ENCODE measurements around the gene KRTAP4-8. TPM values are rescaled to one million over a fixed set of nuclear protein-coding genes. Genes with fewer than 3 reads are reported as not detected.

KRTAP4-8 gene
- total RNA-seq, 1 experiment from 2014 or later = not detected

- no peak for TF ChIP-seq CTCF (IDR thresholded peaks at IDR 0.05; ENCODE audit: insufficient read depth in 1 of 2, low read depth in 1 of 2, low read length in 1 of 2, severe bottlenecking in 1 of 2, unreplicated experiment in 1 of 2)
- H3K9me3 ChIP-seq = peaks cover 13% of the 10 kb centered on the region
- intact Hi-C loops (cut with micrococcal nuclease; ENCODE audit: unreplicated experiment) = loop anchor here (1.0 kb wide), 1 partner anchor 39 kb away; the partner anchor contains the start of gene KRTAP3-1
- peaks cover 12% of the 10 kb centered on the region for H3K9me3 Mint-ChIP-seq (ENCODE audit: unreplicated experiment)
- H3K4me1 Mint-ChIP-seq (ENCODE audit: low read depth, unreplicated experiment) = peaks cover 19% of the 10 kb centered on the region
- no peak overlapping the region for H3K4me3 ChIP-seq (ENCODE audit: low read depth, low read length)
- ChIA-PET CTCF (interaction anchor here (0.7 kb wide), 1 partner anchor 11 kb away, joined by 7 read pairs; no protein-coding TSS in a partner anchor), POLR2A (interaction anchor here (1.8 kb wide), 1 partner anchor 11 kb away, joined by 8 read pairs; no protein-coding TSS in a partner anchor)
- no peaks in the 10 kb centered on the region for H3K27me3 Mint-ChIP-seq (ENCODE audit: insufficient read depth, unreplicated experiment)
- peaks cover 25% of the 10 kb centered on the region for H3K4me1 ChIP-seq
- H3K36me3 ChIP-seq (ENCODE audit: control insufficient read depth, insufficient read depth, low read length) = no peaks in the 10 kb centered on the region
- no peaks in the 10 kb centered on the region for H3K27me3 ChIP-seq (replicated peaks; ENCODE audit: control insufficient read depth, insufficient read depth, low read length)
- peaks cover 5% of the 10 kb centered on the region for H3K36me3 Mint-ChIP-seq (ENCODE audit: insufficient read depth, unreplicated experiment)
- H3K4me3 Mint-ChIP-seq (ENCODE audit: unreplicated experiment) = peak overlapping the region; percentile 58
- no TSS peak for BruUV-seq (replicated peaks)
- H3K27ac Mint-ChIP-seq (ENCODE audit: unreplicated experiment) = peak overlapping the region; percentile 91
- peak; percentile 48 to 65 for DNase-seq
Measured at GRCh38 chr17:41048441-41048840, 49.5 kb downstream of the KRTAP4-8 start.

Other genes with a start within 250 kb of the KRTAP4-8 start
- gene KRT12, start 230.9 kb downstream of the KRTAP4-8 start, total RNA-seq (2022) = not detected in 2 replicates
- 0.53 and 1.0 TPM in 2 replicates for gene KRT20, start 212.9 kb downstream of the KRTAP4-8 start, total RNA-seq (2022)
- 43.6 and 47.1 TPM in 2 replicates for gene KRT23, start 160.5 kb downstream of the KRTAP4-8 start, total RNA-seq (2022)
- gene KRT39, start 131.2 kb downstream of the KRTAP4-8 start, total RNA-seq (2022) = not detected in 2 replicates
- not detected in 2 replicates for gene KRT40, start 113.8 kb downstream of the KRTAP4-8 start, total RNA-seq (2022)
- gene KRTAP3-3, start 104.0 kb downstream of the KRTAP4-8 start, total RNA-seq (2022) = not detected in 2 replicates
- gene KRTAP3-2, start 98.2 kb downstream of the KRTAP4-8 start, total RNA-seq (2022) = not detected in 2 replicates
- gene KRTAP3-1, start 89.0 kb downstream of the KRTAP4-8 start, total RNA-seq (2022) = 7.4 and 7.9 TPM in 2 replicates
- gene KRTAP1-5, start 70.9 kb downstream of the KRTAP4-8 start, total RNA-seq (2022) = not detected in 2 replicates
- not detected in 2 replicates for gene KRTAP1-4, start 67.9 kb downstream of the KRTAP4-8 start, total RNA-seq (2022)
- not detected in 2 replicates for gene KRTAP1-3, start 63.3 kb downstream of the KRTAP4-8 start, total RNA-seq (2022)
- not detected in 2 replicates for gene KRTAP1-1, start 56.7 kb downstream of the KRTAP4-8 start, total RNA-seq (2022)
- gene KRTAP2-1, start 50.8 kb downstream of the KRTAP4-8 start, total RNA-seq (2022) = not detected in 2 replicates
- not detected in 2 replicates for gene KRTAP2-2, start 42.9 kb downstream of the KRTAP4-8 start, total RNA-seq (2022)
- gene KRTAP2-3, start 38.0 kb downstream of the KRTAP4-8 start, total RNA-seq (2022) = 3.7 and 4.9 TPM in 2 replicates
- gene KRTAP2-4, start 32.3 kb downstream of the KRTAP4-8 start, total RNA-seq (2022) = not detected in 2 replicates
- not detected in 2 replicates for gene KRTAP4-7, start 14.0 kb downstream of the KRTAP4-8 start, total RNA-seq (2022)
- gene KRTAP4-16, start 4.1 kb upstream of the KRTAP4-8 start, total RNA-seq (2022) = not detected in 2 replicates
- gene KRTAP4-9, start 7.2 kb upstream of the KRTAP4-8 start, total RNA-seq (2022) = not detected in 2 replicates
- not detected in 2 replicates for gene KRTAP4-11, start 20.2 kb upstream of the KRTAP4-8 start, total RNA-seq (2022)
- not detected in 2 replicates for gene KRTAP4-12, start 26.0 kb upstream of the KRTAP4-8 start, total RNA-seq (2022)
- gene KRTAP4-6, start 42.4 kb upstream of the KRTAP4-8 start, total RNA-seq (2022) = not detected in 2 replicates
- not detected in 2 replicates for gene KRTAP4-5, start 51.7 kb upstream of the KRTAP4-8 start, total RNA-seq (2022)
- not detected in 2 replicates for gene KRTAP4-4, start 62.6 kb upstream of the KRTAP4-8 start, total RNA-seq (2022)
- not detected in 2 replicates for gene KRTAP4-3, start 70.1 kb upstream of the KRTAP4-8 start, total RNA-seq (2022)
- not detected in 2 replicates for gene KRTAP4-2, start 80.1 kb upstream of the KRTAP4-8 start, total RNA-seq (2022)
- 0.49 TPM in 1 of 2 replicates, not detected in the other for gene KRTAP4-1, start 86.8 kb upstream of the KRTAP4-8 start, total RNA-seq (2022)
- not detected in 2 replicates for gene KRTAP9-1, start 91.7 kb upstream of the KRTAP4-8 start, total RNA-seq (2022)
- gene KRTAP9-2, start 128.5 kb upstream of the KRTAP4-8 start, total RNA-seq (2022) = not detected in 2 replicates
- gene KRTAP9-3, start 134.3 kb upstream of the KRTAP4-8 start, total RNA-seq (2022) = not detected in 2 replicates
- gene KRTAP9-8, start 139.9 kb upstream of the KRTAP4-8 start, total RNA-seq (2022) = not detected in 2 replicates
- gene KRTAP9-4, start 151.5 kb upstream of the KRTAP4-8 start, total RNA-seq (2022) = not detected in 2 replicates
- not detected in 2 replicates for gene KRTAP9-9, start 157.2 kb upstream of the KRTAP4-8 start, total RNA-seq (2022)
- gene KRTAP9-6, start 167.2 kb upstream of the KRTAP4-8 start, total RNA-seq (2022) = not detected in 2 replicates
- not detected in 2 replicates for gene KRTAP9-7, start 177.6 kb upstream of the KRTAP4-8 start, total RNA-seq (2022)
- not detected in 2 replicates for gene KRTAP29-1, start 204.7 kb upstream of the KRTAP4-8 start, total RNA-seq (2022)
- not detected in 2 replicates for gene KRTAP16-1, start 211.2 kb upstream of the KRTAP4-8 start, total RNA-seq (2022)
- not detected in 2 replicates for gene KRTAP17-1, start 217.6 kb upstream of the KRTAP4-8 start, total RNA-seq (2022)